GM23248 (cell line): ENCODE measurements around the gene RGS17.

Experiments
- EZH2 ChIP-seq: fragments of 200-600 bp; sonication (generic); IDR thresholded peaks from 2 replicates; pipeline ENCODE4 v1.6.1; 2018; ENCODE audit warnings: antibody characterized with exemption, mild to moderate bottlenecking; ENCODE audit not compliant: insufficient read depth, poor library complexity, severe bottlenecking
- EZH2phosphoT487 ChIP-seq: fragments of 200-600 bp; sonication (generic); IDR thresholded peaks from 2 replicates; pipeline ENCODE4 v1.6.1; 2018; ENCODE audit warnings: antibody characterized with exemption, moderate library complexity, mild to moderate bottlenecking, low read depth; ENCODE audit not compliant: insufficient read depth

DNA sequence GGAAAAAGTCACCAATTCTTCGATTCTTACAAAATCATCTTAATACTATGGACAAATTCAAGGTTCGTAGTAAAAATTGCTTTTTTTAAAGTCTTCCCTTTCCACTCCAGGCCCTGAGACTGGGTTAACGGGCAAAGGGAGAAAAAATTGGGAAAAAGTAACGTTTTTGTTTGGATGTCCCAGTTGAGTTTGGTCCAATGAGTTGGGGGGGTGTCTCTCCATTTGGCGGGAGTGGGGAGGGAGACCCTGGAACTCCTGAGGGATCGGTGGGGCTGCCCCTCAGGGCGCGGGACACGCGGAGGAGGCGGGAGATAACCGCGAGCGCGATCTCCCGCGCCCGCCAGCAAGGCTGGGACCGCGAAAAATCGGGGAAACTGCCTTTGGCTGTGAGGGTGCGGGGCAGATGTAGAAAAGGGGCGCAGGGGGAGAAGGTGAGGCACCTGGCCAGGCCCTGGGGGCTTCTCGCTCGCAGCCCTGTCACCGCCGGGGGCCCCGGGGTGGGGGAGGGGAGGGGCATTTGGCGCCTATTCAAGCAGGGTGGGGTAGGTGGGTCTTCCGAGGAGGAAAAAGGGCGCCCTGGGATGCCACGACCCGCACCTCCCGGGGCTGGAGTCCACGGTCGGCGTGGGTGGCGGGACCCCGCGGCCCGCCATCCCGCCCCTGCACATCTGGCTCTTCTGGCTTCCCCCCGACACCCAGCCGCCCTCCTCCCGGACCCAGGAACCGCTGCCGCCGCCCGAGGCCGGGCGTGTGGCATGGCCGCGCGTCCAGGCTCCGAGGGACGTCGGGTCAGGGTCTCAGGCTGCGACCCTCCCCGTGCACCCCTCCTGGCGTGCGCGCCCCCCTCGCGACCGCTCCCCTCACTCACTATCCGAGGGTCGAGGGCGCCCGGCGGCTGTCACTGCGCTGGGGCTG, 148.8 kb downstream of the RGS17 start:
- TF ChIP-seq EZH2 (no peak), EZH2phosphoT487 (no peak)
